H1 (cell line): Measurements from ENCODE around the gene HMG20A. TPM values are rescaled to one million over a fixed set of nuclear protein-coding genes. Genes with fewer than 3 reads are reported as not detected.

ENCODE experiments used
- CTCF ChIA-PET: fragments of 300-600 bp; sonication (Branson Sonifier 250); formaldehyde crosslinking; loops from one replicate; lab custom pipeline; 2021; ENCODE audit not compliant: partially characterized antibody; lab: Charles Lee
- POLR2A ChIA-PET: fragments of 300-600 bp; sonication (Branson Sonifier 250); formaldehyde crosslinking; loops from one replicate; lab custom pipeline; 2021; ENCODE audit warnings: inconsistent platforms; ENCODE audit not compliant: partially characterized antibody; lab: Charles Lee
- DNase-seq, 2 experiments: peaks; one replicate each; pipeline versions ENCODE4 v3.0.0 to v3.0.0-alpha.2; 2010 to 2022; ENCODE audit warnings: low spot score in 2 of 2, low read depth in 1 of 2, mixed read lengths in 1 of 2
- FAIRE-seq: peaks from 2 replicates; lab custom pipeline; 2011; peaks lifted over from hg19 to GRCh38; lab: Jason Lieb, UNC
- H2AFZ ChIP-seq: 2 replicates; pipeline ENCODE4 v1.8.1; 2012; ENCODE audit warnings: low read length, inconsistent platforms
- H2AK5ac ChIP-seq: 2 replicates; pipeline ENCODE4 v1.6.1; 2013; ENCODE audit warnings: low read depth, low read length
- H2BK120ac ChIP-seq: replicated peaks from 2 replicates; pipeline ENCODE3; 2013; ENCODE audit warnings: low read depth, low read length, inconsistent platforms
- H2BK12ac ChIP-seq: 2 replicates; pipeline ENCODE4 v1.6.1; 2013; ENCODE audit warnings: low read depth, low read length
- H2BK15ac ChIP-seq: 2 replicates; pipeline ENCODE4 v1.6.1; 2013; ENCODE audit warnings: low read length
- H2BK20ac ChIP-seq: 2 replicates; pipeline ENCODE4 v1.6.1; 2013; ENCODE audit warnings: low read length
- H2BK5ac ChIP-seq: 2 replicates; pipeline ENCODE4 v1.6.1; 2013; ENCODE audit warnings: low read depth, low read length
- H3K14ac ChIP-seq: 2 replicates; pipeline ENCODE4 v1.6.1; 2013; ENCODE audit warnings: inconsistent platforms; ENCODE audit not compliant: insufficient read length
- H3K18ac ChIP-seq: 2 replicates; pipeline ENCODE4 v1.6.1; 2013; ENCODE audit warnings: low read length; ENCODE audit errors: extremely low read depth
- H3K23ac ChIP-seq: 2 replicates; pipeline ENCODE4 v1.6.1; 2013; ENCODE audit warnings: inconsistent platforms; ENCODE audit not compliant: insufficient read length
- H3K23me2 ChIP-seq: 2 replicates; pipeline ENCODE4 v1.6.1; 2013; ENCODE audit warnings: low read depth, low read length
- H3K27ac ChIP-seq: 2 replicates; pipeline ENCODE4 v1.6.1; 2011; ENCODE audit warnings: low read depth, low read length, inconsistent platforms
- H3K27me3 ChIP-seq, 4 experiments: replicated peaks in 1 of 4; 1 replicate in 1 of 4; 2 replicates in 3 of 4; pipeline versions ENCODE4 v1.6.1 to v1.8.1; 2011 to 2013; ENCODE audit warnings: low read length in 3 of 4, mild to moderate bottlenecking in 3 of 4, inconsistent platforms in 2 of 4, mixed read lengths in 2 of 4, moderate library complexity in 1 of 4; ENCODE audit not compliant: control insufficient read depth in 3 of 4, insufficient read depth in 3 of 4; ENCODE audit errors: extremely low read depth in 1 of 4
- H3K36me3 ChIP-seq, 4 experiments: 2 replicates each; pipeline versions ENCODE4 v1.6.1 to v1.8.1; 2011 to 2013; ENCODE audit warnings: mild to moderate bottlenecking in 4 of 4, low read length in 3 of 4, moderate library complexity in 2 of 4, control low read depth in 1 of 4, inconsistent platforms in 1 of 4; ENCODE audit not compliant: insufficient read depth in 4 of 4, control insufficient read depth in 2 of 4
- H3K4ac ChIP-seq: replicated peaks from 2 replicates; pipeline ENCODE3; 2013; ENCODE audit warnings: low read length, low read depth, mixed read lengths, inconsistent platforms; ENCODE audit not compliant: insufficient read length
- H3K4me1 ChIP-seq, 4 experiments: replicated peaks in 1 of 4; 1 replicate in 1 of 4; 2 replicates in 3 of 4; pipeline versions ENCODE4 v1.6.1 to v1.8.1; 2011 to 2013; ENCODE audit warnings: low read length in 3 of 4, inconsistent platforms in 2 of 4, mixed read lengths in 1 of 4; ENCODE audit not compliant: insufficient read depth in 4 of 4, control insufficient read depth in 3 of 4
- H3K4me2 ChIP-seq, 2 experiments: 2 replicates each; pipeline versions ENCODE4 v1.6.1 to v1.8.1; 2011 to 2013; ENCODE audit warnings: low read depth in 2 of 2, low read length in 2 of 2, control low read depth in 1 of 2, inconsistent platforms in 1 of 2, mild to moderate bottlenecking in 1 of 2; ENCODE audit not compliant: insufficient read depth in 1 of 2
- H3K4me3 ChIP-seq, 4 experiments: fragments of 200-600, 300-600 bp in 1 of 4; sonication (generic), shearing (Covaris generic), sonication (Bioruptor Twin) in 1 of 4; 2 replicates each; pipeline versions ENCODE4 v1.5.1 to v1.8.1; 2011 to 2016; ENCODE audit warnings: low read length in 4 of 4, low read depth in 3 of 4, control low read depth in 2 of 4, inconsistent platforms in 2 of 4, mild to moderate bottlenecking in 2 of 4, mixed read lengths in 1 of 4, moderate library complexity in 1 of 4; ENCODE audit not compliant: insufficient read depth in 2 of 4; ENCODE audit errors: extremely low read depth in 1 of 4
- H3K56ac ChIP-seq: replicated peaks from 2 replicates; pipeline ENCODE3; 2013; ENCODE audit warnings: low read depth, mild to moderate bottlenecking, mixed read lengths, low read length, inconsistent platforms; ENCODE audit not compliant: insufficient read length
- H3K79me1 ChIP-seq: 2 replicates; pipeline ENCODE4 v1.6.1; 2013; ENCODE audit warnings: low read depth, low read length, control low read depth
- H3K79me2 ChIP-seq, 2 experiments: 2 replicates each; pipeline versions ENCODE4 v1.6.1 to v1.8.1; 2012 to 2013; ENCODE audit warnings: low read length in 2 of 2, mild to moderate bottlenecking in 2 of 2, inconsistent platforms in 1 of 2; ENCODE audit not compliant: insufficient read depth in 2 of 2, control insufficient read depth in 1 of 2
- H3K9ac ChIP-seq, 4 experiments: replicated peaks in 1 of 4; 1 replicate in 1 of 4; 2 replicates in 3 of 4; pipeline versions ENCODE4 v1.6.1 to v1.8.1; 2011 to 2013; ENCODE audit warnings: low read depth in 3 of 4, low read length in 3 of 4, control low read depth in 2 of 4, mild to moderate bottlenecking in 2 of 4, moderate library complexity in 2 of 4, inconsistent platforms in 1 of 4; ENCODE audit errors: extremely low read depth in 1 of 4
- H3K9me3 ChIP-seq, 2 experiments: 2 replicates each; pipeline versions ENCODE4 v1.6.1 to v1.8.1; 2012 to 2013; ENCODE audit warnings: mild to moderate bottlenecking in 2 of 2, moderate library complexity in 2 of 2, control low read depth in 1 of 2, inconsistent platforms in 1 of 2, low read depth in 1 of 2, low read length in 1 of 2, mixed read lengths in 1 of 2; ENCODE audit not compliant: insufficient read depth in 2 of 2
- H4K20me1 ChIP-seq, 2 experiments: replicated peaks in 1 of 2; 2 replicates each; pipeline versions ENCODE3 to v1.8.1; 2011 to 2013; ENCODE audit warnings: inconsistent platforms in 2 of 2, low read length in 2 of 2, mild to moderate bottlenecking in 1 of 2; ENCODE audit not compliant: insufficient read depth in 2 of 2, control insufficient read depth in 1 of 2
- H4K5ac ChIP-seq: 2 replicates; pipeline ENCODE4 v1.6.1; 2013; ENCODE audit warnings: low read length, low read depth, mixed read lengths, inconsistent platforms; ENCODE audit not compliant: insufficient read length
- H4K8ac ChIP-seq: 2 replicates; pipeline ENCODE4 v1.8.0; 2013; ENCODE audit warnings: mild to moderate bottlenecking, moderate library complexity, low read length, inconsistent platforms; ENCODE audit not compliant: insufficient read depth; ENCODE audit errors: extremely low read depth
- H4K91ac ChIP-seq: replicated peaks from 2 replicates; pipeline ENCODE3; 2013; ENCODE audit warnings: low read length, mixed read lengths, inconsistent platforms; ENCODE audit not compliant: insufficient read length
- CBX8 ChIP-seq: fragments of 300-800, 300-1000 bp; sonication (generic); IDR thresholded peaks from 2 replicates; pipeline ENCODE4 v1.7.1; 2016; ENCODE audit warnings: low read depth, low read length, borderline replicate concordance
- E2F6 ChIP-seq: IDR thresholded peaks from 2 replicates; pipeline ENCODE4 v1.6.1; 2012; ENCODE audit warnings: inconsistent platforms
- EZH2 ChIP-seq: fragments of 200-600 bp; sonication (generic); IDR thresholded peaks from 2 replicates; pipeline ENCODE4 v1.7.1; 2012; ENCODE audit warnings: low read depth, mild to moderate bottlenecking, moderate library complexity, low read length, inconsistent platforms; ENCODE audit not compliant: severe bottlenecking
- KDM4A ChIP-seq: IDR thresholded peaks from one replicate; pipeline ENCODE4 v1.7.1; 2012; ENCODE audit warnings: low read depth, mild to moderate bottlenecking, moderate library complexity, low read length, inconsistent platforms; ENCODE audit not compliant: severe bottlenecking
- NRF1 ChIP-seq: IDR thresholded peaks from 2 replicates; pipeline ENCODE4 v1.6.1; 2011; ENCODE audit warnings: mild to moderate bottlenecking, low read depth, low read length, improper control_type of control experiment
- WGBS, 2 experiments: shearing (Covaris generic) in 1 of 2; methylation state at CpG; one replicate each; pipeline versions ENCODE4 v1.1.6 to v1.1.7; 2013 to 2015; ENCODE audit warnings: low lambda C conversion rate in 2 of 2, mixed read lengths in 2 of 2, inconsistent platforms in 1 of 2, low coverage in 1 of 2, missing lambda C conversion rate in 1 of 2; ENCODE audit not compliant: insufficient replicate concordance in 2 of 2, insufficient coverage in 1 of 2, insufficient read length in 1 of 2; ENCODE audit errors: extremely low coverage in 1 of 2, missing lambda C conversion rate in 1 of 2; 5-methylcytosine and 5-hydroxymethylcytosine counted together
- polyA plus RNA-seq, 7 experiments: library from polyadenylated mRNA; depleted of rRNA in 3 of 7; stranded (reverse) in 5 of 7; unstranded in 2 of 7; fragments of >200 nt in 5 of 7; fragments of 200-250 nt in 2 of 7; gene quantifications; 1 replicate in 5 of 7; 2 replicates in 1 of 7; 4 replicates in 1 of 7; pipeline versions ENCODE4 v1.2.1 to v1.2.3, GENCODE V29; 2011 to 2013; ENCODE audit warnings: missing spikeins in 2 of 7, mixed read lengths in 2 of 7
- total RNA-seq: library from RNA; stranded (reverse); fragmentation: NEBNext Ultra II Directional; extraction: Animal tissue kit (Norgen Biotek cat#: 25700); gene quantifications from 2 replicates; pipeline ENCODE4 v1.2.1, GENCODE V29; 2021

The HMG20A gene
- total and polyA plus RNA-seq, 2 of the 8 experiments (the other 6 are each of a cell fraction or from before 2014, with no cell fraction given): 52.1 to 59.7 TPM

DNA sequence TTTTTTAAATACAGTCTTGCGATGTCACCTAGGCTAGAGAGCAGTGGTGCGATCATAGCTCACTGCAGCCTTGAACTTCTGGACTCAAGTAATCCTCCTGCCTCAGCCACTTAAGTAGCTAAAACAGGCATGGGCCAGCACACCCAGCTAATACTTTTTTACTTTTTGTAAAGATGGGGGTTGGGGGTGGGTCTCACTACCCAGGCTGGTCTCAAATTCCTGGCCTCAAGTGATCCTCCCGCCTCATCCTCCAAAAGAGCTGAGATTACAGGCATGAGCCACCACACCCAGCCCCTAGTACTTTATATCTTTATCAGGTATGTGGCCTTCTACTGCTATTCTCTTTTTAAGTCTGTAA, 9.1 kb upstream of the HMG20A start:
- Histone ChIP-seq H2BK20ac (no peak overlapping the region), H4K8ac (no peak overlapping the region)
- CTCF ChIA-PET: interaction anchor here (0.8 kb wide), 1 partner anchor 115 kb away, joined by 3 read pairs; no protein-coding TSS in a partner anchor

More for the DNA sequence above, 9.1 kb upstream of the HMG20A start:
- Histone ChIP-seq H3K4ac (no peak overlapping the region), H3K27ac (no peak overlapping the region), H3K79me2 (peaks cover 0 to 91% of the 10 kb centered on the region in 2 experiments; a peak in 3 of 4 replicates), H3K9ac (no peak overlapping the region), H3K56ac (no peak overlapping the region), H3K23me2 (peaks cover 3% of the 10 kb centered on the region; the same call in 1 of the 2 replicates), H2BK120ac (no peak overlapping the region), H3K27me3 (no peaks in the 10 kb centered on the region), H4K5ac (no peak overlapping the region), H3K79me1 (0 out of 2 replicates have a peak, but pooled peaks cover 2% of the 10 kb centered on the region), H2BK12ac (no peak overlapping the region), H4K91ac (no peak overlapping the region), H3K4me1 (peaks cover 0 to 8% (median 3%) of the 10 kb centered on the region in 4 experiments; a peak in 5 of 7 replicates), H3K4me3 (no peak overlapping the region), H4K20me1 (peaks cover 6 to 10% of the 10 kb centered on the region in 2 experiments), H3K18ac (no peak overlapping the region), H2AK5ac (no peak overlapping the region), H3K4me2 (no peak overlapping the region), H2BK5ac (no peak overlapping the region), H3K14ac (no peak overlapping the region), H3K23ac (no peak overlapping the region), H3K9me3 (no peaks in the 10 kb centered on the region), H2AFZ (no peak overlapping the region), H2BK15ac (no peak overlapping the region), H3K36me3 (no peaks in the 10 kb centered on the region; a peak in 2 of 8 replicates)
- WGBS, 2 experiments: 92% methylated on average over 3 of the region's 3 CpGs; no CpG with 5 or more reads in 1 of the 2 experiments
- DNase-seq (no peak), FAIRE-seq (no peak)
- POLR2A ChIA-PET: no interaction called here
- TF ChIP-seq CBX8: no peak
- TF ChIP-seq NRF1: no peak
- no peak for TF ChIP-seq EZH2
- TF ChIP-seq KDM4A: no peak
- TF ChIP-seq E2F6: no peak
